OCI-LY3 (cell line): ENCODE results near the gene TRABD2B.

Experiments used
- CTCF ChIP-seq: fragments of 200-600, 300-600 bp; sonication (generic); IDR thresholded peaks from 2 replicates; pipeline ENCODE4 v1.5.1; 2014; ENCODE audit warnings: antibody characterized with exemption, low read length, low read depth
- EZH2phosphoT487 ChIP-seq: fragments of 200-600 bp; shearing (Covaris generic); IDR thresholded peaks from 2 replicates; pipeline ENCODE4 v1.6.1; 2018; ENCODE audit warnings: antibody characterized with exemption, mixed run types, low read depth

GRCh38 chr1:47834326-47834725 is 162.9 kb downstream of the TRABD2B start:
- TF ChIP-seq CTCF (no peak), EZH2phosphoT487 (no peak)
